PC-9 (cell line): ENCODE data around the gene KIAA1217.

Experiments used
- CTCF ChIP-seq: fragments of 200-600 bp; sonication (generic); conservative IDR thresholded peaks from 2 replicates; pipeline ENCODE4 v1.6.1; 2017; ENCODE audit warnings: mixed run types, antibody characterized with exemption, mild to moderate bottlenecking, moderate library complexity
- EZH2 ChIP-seq: fragments of 200-600 bp; sonication (generic); IDR thresholded peaks from 2 replicates; pipeline ENCODE4 v1.8.0; 2017; ENCODE audit warnings: antibody characterized with exemption, low read depth

- TF ChIP-seq CTCF: no peak
- TF ChIP-seq EZH2: no peak
These were observed 288.0 kb downstream of the KIAA1217 start for GRCh38 chr10:24496906-24497305.
